D721Med (cell line): ENCODE data around the gene TTC16.

Experiments
- DNase-seq: peaks from one replicate; pipeline ENCODE4 v3.0.0; 2011; ENCODE audit warnings: low spot score; ENCODE audit not compliant: insufficient read length
- FAIRE-seq: peaks from 2 replicates; lab custom pipeline; 2011; peaks lifted over from hg19 to GRCh38; lab: Jason Lieb, UNC
- TF ChIP-seq, protein P1 (sequence below): IDR thresholded peaks from 2 replicates; pipeline ENCODE4 v1.5.1; 2012; ENCODE audit warnings: mild to moderate bottlenecking, control low read depth; ENCODE audit not compliant: insufficient read depth; ENCODE audit errors: missing control alignments

TTC16 gene

DNA sequence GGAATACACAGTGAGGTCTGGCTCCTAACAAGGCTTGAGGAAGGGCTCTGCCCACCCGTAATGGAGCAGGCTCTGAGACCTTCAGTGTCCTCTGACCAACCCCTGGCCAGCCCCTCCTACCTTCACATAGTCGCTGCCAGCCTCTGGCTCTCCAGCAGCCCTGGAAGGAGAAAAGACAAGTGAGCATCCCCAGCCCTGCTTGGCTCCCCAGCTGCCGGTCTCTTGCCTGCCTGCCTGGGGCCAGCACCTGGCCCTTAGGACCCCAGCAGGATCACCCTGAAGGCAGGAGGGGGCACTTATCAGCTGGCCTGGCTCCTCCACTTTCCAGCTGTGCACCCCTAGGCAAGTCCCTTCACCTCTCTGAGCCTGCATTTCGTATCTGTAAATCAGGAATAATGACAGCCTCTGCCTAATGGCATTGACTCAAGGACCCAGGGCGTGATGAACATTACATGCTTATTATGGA, 45.6 kb downstream of the TTC16 start:
- DNase-seq = no peak
- FAIRE-seq = no peak
- TF ChIP-seq, protein P1, sequence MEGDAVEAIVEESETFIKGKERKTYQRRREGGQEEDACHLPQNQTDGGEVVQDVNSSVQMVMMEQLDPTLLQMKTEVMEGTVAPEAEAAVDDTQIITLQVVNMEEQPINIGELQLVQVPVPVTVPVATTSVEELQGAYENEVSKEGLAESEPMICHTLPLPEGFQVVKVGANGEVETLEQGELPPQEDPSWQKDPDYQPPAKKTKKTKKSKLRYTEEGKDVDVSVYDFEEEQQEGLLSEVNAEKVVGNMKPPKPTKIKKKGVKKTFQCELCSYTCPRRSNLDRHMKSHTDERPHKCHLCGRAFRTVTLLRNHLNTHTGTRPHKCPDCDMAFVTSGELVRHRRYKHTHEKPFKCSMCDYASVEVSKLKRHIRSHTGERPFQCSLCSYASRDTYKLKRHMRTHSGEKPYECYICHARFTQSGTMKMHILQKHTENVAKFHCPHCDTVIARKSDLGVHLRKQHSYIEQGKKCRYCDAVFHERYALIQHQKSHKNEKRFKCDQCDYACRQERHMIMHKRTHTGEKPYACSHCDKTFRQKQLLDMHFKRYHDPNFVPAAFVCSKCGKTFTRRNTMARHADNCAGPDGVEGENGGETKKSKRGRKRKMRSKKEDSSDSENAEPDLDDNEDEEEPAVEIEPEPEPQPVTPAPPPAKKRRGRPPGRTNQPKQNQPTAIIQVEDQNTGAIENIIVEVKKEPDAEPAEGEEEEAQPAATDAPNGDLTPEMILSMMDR = no peak

DNA sequence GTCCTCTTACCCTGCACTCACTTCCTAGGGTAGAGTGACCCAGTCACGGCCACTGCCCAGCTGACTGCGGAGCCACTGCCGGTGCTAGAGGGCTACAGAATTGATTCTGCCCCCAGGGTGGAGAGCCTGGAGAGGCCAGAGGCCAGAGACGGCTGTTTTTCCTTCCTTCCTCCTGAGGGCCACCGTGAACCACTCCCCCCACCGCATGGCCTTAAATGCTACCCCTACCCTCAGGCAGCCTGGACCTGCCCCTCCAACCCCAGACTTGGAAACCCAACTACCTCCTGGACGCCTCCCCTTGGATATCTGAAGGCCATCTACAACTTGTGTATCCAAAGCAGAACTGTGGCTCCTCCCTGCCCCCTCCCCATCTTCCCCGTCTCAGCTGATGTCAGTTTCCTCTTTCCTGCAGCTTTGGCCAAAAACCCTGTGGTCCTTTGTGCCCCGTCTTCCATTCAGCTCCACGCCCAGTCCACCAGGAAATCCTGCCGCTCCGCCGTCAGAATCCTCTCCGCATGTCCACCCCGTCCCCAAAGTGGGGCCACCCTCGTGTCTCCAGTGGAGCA, 46.3 kb downstream of the TTC16 start:
- DNase-seq (no peak), FAIRE-seq (no peak)
- TF ChIP-seq, protein P1 = no peak

DNA sequence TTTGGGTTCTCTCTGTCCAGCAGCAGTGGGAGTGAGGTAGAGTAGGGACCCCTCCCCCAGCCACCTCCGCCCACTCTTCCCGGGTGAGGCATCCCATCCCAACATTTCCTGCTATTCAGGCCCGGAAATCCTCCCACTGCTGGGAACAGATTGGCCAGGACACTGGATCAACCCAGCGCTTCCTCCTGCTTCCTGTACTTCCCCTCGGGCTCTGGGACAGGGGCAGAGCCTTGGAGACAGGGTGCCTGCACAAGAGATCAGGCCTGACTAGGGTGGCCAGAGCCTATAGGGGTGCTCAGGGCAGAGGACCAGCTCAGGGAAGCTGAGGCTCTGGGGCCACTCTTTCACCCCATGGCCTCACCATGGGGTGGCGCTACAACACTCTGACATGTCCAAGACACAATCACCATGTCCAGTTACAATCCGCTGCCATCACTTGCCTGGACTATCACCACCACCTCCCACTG, 48.1 kb downstream of the TTC16 start:
- TF ChIP-seq, protein P1 = peak; percentile 22
- FAIRE-seq (no peak), DNase-seq (no peak)

DNA sequence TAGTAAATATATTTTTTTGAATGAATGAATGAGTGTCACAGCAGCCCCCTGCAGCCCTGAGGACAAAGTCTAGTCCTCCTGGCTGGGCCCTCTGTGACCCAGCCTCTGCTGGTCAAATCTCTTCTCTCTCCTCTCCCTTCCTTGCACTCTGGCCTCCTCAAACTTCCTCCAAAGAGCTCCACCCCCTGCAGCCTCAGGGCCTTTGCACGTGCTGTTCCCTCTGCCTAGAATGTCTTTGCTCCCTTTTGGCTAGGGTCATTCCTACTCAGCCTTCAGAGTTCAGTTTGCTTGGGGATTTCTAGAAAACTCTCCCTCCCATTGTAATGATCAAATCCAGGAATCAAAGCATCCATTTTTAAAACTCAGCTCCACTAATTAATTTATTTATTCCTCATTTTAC, 49.5 kb downstream of the TTC16 start:
- FAIRE-seq (no peak), DNase-seq (no peak)
- TF ChIP-seq, protein P1 = no peak

DNA sequence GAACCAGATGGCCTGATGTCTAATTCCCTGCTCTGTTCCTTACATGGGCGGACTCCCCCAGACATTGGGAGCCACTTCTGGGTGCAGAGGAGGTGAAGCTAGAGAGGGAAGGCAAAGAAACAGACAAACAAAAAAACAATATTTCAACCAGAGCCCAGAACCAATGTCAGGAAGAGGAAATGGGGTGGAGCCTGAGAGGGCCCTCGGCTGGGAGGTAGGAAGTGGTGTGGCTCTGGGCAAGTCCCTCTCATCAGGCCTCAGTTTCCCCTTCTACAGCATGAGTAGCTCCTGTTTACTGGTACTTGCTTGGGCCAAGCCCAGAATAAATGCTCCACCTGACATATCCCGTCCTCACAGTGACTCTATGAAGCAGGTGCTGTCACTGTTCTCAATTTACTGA, 51.5 kb downstream of the TTC16 start:
- no peak for FAIRE-seq
- no peak for DNase-seq
- TF ChIP-seq, protein P1 = no peak

DNA sequence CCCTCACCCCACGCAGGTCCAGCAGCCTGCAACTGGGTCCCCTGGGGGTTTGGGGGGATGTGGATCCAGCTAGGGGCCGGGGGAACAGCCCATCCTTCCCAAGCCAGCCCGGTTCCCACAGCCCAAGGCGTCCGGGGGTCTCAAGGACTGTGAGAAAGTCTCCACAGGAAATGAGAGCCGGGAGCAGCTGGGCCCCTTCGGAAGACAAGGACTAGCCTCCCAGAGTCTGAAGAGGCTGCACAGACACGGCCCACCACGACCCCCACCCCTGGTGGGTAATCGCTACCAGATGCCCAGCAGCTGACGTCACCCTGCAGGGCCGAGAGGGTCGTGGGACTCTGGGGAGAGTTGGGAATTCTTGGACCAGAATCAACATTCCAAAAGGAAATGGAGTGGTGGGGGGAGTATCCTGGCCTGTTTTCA, 52.0 kb downstream of the TTC16 start:
- DNase-seq (no peak), FAIRE-seq (no peak)
- TF ChIP-seq, protein P1 = no peak

DNA sequence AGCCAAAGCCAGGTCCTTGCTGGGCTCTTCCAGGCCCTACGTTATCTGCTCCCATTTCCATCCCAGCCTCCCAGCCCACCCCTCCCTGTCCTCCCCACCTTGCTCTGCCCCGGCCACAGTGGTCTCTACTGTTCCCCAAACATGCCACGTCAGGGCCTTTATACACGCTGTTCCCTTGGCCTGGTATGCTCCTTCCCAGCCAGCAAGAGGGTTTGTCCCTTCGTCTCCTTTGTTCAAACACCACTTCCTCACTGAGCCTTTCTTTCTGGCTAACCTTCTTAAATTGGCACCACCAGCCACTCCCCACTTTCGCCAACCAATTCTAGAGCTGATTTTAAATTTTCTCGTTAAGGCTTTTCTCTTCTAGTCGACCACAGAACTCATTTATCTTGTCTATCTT, 52.8 kb downstream of the TTC16 start:
- no peak for FAIRE-seq
- TF ChIP-seq, protein P1 = no peak
- DNase-seq = no peak
